ENCODE data around the gene CPA1. TPM values are rescaled to one million over a fixed set of nuclear protein-coding genes. Genes with fewer than 3 reads are reported as not detected.

CPA1 gene
- total and polyA plus RNA-seq, 9 of the 15 experiments (the other 6 are each of a cell fraction or from before 2014, with no cell fraction given) = 6.5 TPM; not detected in 8

DNA sequence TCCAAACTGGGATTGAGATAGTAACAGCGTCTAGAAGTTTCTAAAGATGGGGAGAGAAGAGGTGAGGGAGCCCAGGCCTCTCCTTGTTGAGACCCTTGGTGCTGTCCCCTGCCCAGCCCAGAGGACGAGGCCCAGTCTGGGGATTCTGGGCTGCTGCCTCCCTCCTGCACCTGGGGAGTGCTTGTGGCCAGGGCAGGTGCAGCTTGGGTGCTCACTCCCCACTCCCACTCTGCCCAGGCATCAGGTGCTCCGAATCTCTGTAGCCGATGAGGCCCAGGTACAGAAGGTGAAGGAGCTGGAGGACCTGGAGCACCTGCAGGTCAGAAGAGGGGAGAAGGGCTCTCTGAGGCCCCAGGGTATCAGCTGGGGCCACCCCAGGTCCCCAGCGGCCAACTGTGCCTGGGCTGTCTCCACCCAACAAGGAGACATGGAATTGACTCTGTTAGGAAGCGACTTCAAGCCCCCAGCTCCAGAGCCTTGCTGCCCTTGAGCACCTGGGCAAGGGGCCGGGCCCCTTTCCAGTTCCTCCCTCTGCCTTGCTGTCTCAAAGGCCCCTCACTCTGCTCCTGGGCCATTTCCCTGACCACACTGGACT lies 664 bp downstream of the CPA1 start:
- Histone ChIP-seq H4K20me1 (replicated peaks; ENCODE audit: control insufficient read depth, insufficient read depth, low read length) (no peaks in the 10 kb centered on the region), H3K4me1 (replicated peaks in 1 of 2; ENCODE audit: control insufficient read depth in 2 of 2, insufficient read depth in 2 of 2, low read length in 2 of 2) (peaks cover 7 to 22% of the 10 kb centered on the region in 2 experiments; a peak in 4 of 5 replicates), H3K4me3 (no peak overlapping the region), H3K27ac (ENCODE audit: extremely low read depth, low read depth, low read length) (no peak overlapping the region), H3K9me3 (replicated peaks; ENCODE audit: control insufficient read depth, insufficient read depth, low read depth, low read length) (0 out of 2 replicates have a peak, but pooled peaks cover 3% of the 10 kb centered on the region), H3K79me2 (ENCODE audit: control insufficient read depth, insufficient read depth, low read length) (no peaks in the 10 kb centered on the region), H3K27me3 (ENCODE audit: control insufficient read depth in 2 of 2, insufficient read depth in 2 of 2, low read length in 2 of 2) (peaks cover 5 to 41% of the 10 kb centered on the region in 2 experiments; a peak in 4 of 5 replicates), H3K4me2 (ENCODE audit: insufficient read depth, low read length) (no peak overlapping the region), H3K9me1 (ENCODE audit: control insufficient read depth, insufficient read depth, low read length) (no peaks in the 10 kb centered on the region), H2AFZ (ENCODE audit: low read depth, low read length) (peak overlapping the region; percentile 78; the same call in 1 of the 2 replicates), H3K36me3 (ENCODE audit: control insufficient read depth, insufficient read depth, low read length) (no peaks in the 10 kb centered on the region), H3K9ac (ENCODE audit: insufficient read depth in 1 of 2, low read depth in 2 of 2, low read length in 2 of 2) (no peak overlapping the region)
- DNase-seq (ENCODE audit: extremely low read depth in 1 of 4, low spot score in 3 of 4) (no peak), FAIRE-seq (no peak), ATAC-seq (no peak)
- intact Hi-C loops (cut with micrococcal nuclease) (no loop called here), in situ Hi-C loops (cut with MboI) (no loop called here)
- TF ChIP-seq, protein P1, sequence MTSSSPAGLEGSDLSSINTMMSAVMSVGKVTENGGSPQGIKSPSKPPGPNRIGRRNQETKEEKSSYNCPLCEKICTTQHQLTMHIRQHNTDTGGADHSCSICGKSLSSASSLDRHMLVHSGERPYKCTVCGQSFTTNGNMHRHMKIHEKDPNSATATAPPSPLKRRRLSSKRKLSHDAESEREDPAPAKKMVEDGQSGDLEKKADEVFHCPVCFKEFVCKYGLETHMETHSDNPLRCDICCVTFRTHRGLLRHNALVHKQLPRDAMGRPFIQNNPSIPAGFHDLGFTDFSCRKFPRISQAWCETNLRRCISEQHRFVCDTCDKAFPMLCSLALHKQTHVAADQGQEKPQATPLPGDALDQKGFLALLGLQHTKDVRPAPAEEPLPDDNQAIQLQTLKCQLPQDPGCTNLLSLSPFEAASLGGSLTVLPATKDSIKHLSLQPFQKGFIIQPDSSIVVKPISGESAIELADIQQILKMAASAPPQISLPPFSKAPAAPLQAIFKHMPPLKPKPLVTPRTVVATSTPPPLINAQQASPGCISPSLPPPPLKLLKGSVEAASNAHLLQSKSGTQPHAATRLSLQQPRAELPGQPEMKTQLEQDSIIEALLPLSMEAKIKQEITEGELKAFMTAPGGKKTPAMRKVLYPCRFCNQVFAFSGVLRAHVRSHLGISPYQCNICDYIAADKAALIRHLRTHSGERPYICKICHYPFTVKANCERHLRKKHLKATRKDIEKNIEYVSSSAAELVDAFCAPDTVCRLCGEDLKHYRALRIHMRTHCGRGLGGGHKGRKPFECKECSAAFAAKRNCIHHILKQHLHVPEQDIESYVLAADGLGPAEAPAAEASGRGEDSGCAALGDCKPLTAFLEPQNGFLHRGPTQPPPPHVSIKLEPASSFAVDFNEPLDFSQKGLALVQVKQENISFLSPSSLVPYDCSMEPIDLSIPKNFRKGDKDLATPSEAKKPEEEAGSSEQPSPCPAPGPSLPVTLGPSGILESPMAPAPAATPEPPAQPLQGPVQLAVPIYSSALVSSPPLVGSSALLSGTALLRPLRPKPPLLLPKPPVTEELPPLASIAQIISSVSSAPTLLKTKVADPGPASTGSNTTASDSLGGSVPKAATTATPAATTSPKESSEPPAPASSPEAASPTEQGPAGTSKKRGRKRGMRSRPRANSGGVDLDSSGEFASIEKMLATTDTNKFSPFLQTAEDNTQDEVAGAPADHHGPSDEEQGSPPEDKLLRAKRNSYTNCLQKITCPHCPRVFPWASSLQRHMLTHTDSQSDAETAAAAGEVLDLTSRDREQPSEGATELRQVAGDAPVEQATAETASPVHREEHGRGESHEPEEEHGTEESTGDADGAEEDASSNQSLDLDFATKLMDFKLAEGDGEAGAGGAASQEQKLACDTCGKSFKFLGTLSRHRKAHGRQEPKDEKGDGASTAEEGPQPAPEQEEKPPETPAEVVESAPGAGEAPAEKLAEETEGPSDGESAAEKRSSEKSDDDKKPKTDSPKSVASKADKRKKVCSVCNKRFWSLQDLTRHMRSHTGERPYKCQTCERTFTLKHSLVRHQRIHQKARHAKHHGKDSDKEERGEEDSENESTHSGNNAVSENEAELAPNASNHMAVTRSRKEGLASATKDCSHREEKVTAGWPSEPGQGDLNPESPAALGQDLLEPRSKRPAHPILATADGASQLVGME (CRISPR knock-in tag; IDR thresholded peaks at IDR 0.05) = no peak
- no peak for TF ChIP-seq MAFG (tag; conservative IDR thresholded peaks at IDR 0.05)
- POLR2A ChIA-PET = interaction anchor here (0.6 to 1.1 kb wide), 7 partner anchors 9 to 118 kb away, joined by 3 to 6 read pairs (median 3); partner anchors contain the start of gene CPA5
- WGBS (ENCODE audit: insufficient coverage, low coverage, missing lambda C conversion rate) = 41% methylated on average over 7 of the region's 7 CpGs
- no TSS peak for BruUV-seq (replicated peaks)
- CTCF ChIA-PET (ENCODE audit: low intra/inter-chr PET ratio) = no interaction called here

Data from K562 (cell line).